Measurements from ENCODE around the gene CCNA2.

Gene CCNA2

DNA sequence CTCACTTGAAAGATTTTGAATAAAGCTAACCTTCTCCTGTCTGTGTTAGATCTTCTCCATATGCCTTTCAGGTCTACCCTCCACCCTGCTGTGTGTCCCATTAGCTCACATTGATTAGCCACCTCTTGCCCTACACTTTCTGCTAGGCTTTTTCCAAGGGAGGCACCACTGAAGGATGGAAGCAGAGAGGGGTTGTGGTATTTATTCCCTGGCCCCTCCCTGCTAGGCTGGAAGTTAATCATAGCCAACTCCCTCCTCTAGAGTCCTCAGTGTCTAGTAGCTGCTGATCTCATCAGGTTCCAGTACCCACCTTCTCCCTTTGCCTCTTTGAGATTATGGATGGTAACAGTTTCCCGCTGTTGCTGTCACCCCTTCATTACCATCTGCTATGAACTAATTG is 49.8 kb downstream of the CCNA2 start:
- DNase-seq (ENCODE audit: low spot score), result no peak

DNA sequence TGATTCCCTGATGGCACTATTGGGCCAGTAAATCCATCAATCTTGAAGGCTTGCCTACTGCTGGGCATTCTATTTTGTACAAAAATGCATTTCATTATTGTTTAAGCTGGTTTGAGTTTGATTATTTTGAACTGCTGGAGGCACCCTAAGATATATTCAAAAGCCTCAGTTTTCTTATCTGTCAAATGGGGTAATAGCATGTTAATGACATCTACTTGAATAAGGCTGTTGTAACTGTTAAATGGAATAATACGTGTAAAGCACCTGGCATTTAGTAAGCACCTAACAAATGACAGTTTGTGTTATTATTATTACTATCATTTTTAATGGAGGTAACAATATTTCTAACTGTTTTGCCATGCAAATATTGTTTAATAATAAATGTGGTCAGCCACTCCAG is 51.8 kb downstream of the CCNA2 start:
- no peak for DNase-seq (ENCODE audit: low spot score)

DNA sequence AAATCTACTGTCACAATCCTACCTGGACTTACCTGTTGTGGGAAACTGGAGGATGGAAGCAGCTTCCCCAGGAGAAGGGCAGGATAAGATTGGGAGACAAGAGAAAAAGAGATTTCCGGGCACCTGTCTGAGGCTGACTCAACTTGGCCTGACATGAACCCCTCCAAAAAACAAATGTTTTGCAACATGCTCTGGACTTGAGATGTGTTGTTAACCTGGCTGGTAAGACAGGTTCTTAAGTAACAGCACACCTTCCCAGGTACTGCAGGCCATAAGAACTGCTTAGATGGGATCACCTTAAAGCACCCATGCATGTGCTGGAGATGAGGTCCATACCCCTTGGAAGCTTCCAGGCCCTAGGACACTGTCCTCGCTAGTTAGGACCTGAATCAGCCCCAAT is 54.3 kb downstream of the CCNA2 start:
- DNase-seq (ENCODE audit: low spot score), result no peak

DNA sequence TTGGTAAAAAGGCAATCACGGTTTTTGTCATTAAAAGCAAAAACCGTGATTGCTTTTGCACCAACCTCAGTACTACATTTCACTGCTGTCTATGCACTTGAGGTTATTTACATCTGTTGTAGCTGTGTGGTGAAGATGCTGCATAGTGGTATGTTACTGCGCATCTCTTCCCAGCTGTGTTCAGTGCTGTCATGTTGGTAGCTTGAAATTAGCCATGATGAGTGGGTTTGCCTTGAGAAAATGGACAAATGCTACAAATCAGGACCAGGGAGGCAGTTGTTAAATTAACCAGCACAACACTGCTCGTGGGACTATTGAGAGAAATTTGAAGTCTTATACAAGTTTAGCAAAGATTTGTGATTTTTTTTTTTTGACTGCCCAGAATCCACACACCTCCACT is 56.5 kb downstream of the CCNA2 start:
- no peak for DNase-seq (ENCODE audit: low spot score)
